Activated B cell treated with CpG ODN at 0.5 μM for 24 hours (primary cell): Measurements from ENCODE around the gene COMT. TPM values are rescaled to one million over a fixed set of nuclear protein-coding genes. Genes with fewer than 3 reads are reported as not detected.

Experiments used
- ATAC-seq: fragments of 200-7000 bp; cut with Tn5 transposase; one replicate; pipeline ENCODE4 v1.10.0; 2021; ENCODE audit warnings: low read depth, mild to moderate bottlenecking, moderate library complexity
- CTCF ChIA-PET: fragments of 350-600 bp; sonication (Branson Sonifier 250); formaldehyde crosslinking; loops from one replicate; lab custom pipeline; 2021; ENCODE audit warnings: antibody characterized with exemption; lab: Charles Lee
- POLR2A ChIA-PET: fragments of 350-600 bp; sonication (Branson Sonifier 250); formaldehyde crosslinking; loops from one replicate; lab custom pipeline; 2021; ENCODE audit warnings: antibody characterized with exemption; lab: Charles Lee
- DNase-seq: peaks from one replicate; pipeline ENCODE4 v3.0.0; 2022
- H3K27ac Mint-ChIP-seq: one replicate; pipeline ENCODE4 v1.8.0; 2020; ENCODE audit warnings: mixed read lengths
- H3K27me3 Mint-ChIP-seq: one replicate; pipeline ENCODE4 v1.8.0; 2021; ENCODE audit warnings: mixed read lengths
- H3K36me3 Mint-ChIP-seq: one replicate; pipeline ENCODE4 v1.8.0; 2021; ENCODE audit warnings: low read depth, mixed read lengths
- H3K4me1 Mint-ChIP-seq: one replicate; pipeline ENCODE4 v1.8.0; 2021; ENCODE audit warnings: mixed read lengths
- H3K4me3 Mint-ChIP-seq: one replicate; pipeline ENCODE4 v1.8.0; 2020; ENCODE audit warnings: mild to moderate bottlenecking, mixed read lengths
- H3K9me3 Mint-ChIP-seq: one replicate; pipeline ENCODE4 v1.8.0; 2020; ENCODE audit warnings: mixed read lengths
- intact Hi-C: fragments of 100-400 bp; cut with micrococcal nuclease; formaldehyde crosslinking; loops from one replicate; pipeline ENCODE4 v1.15.1; 2024
- total RNA-seq: library from RNA; stranded (reverse); gene quantifications from 2 replicates; pipeline ENCODE4 v1.2.3, GENCODE V29; 2022
- TF ChIP-seq, protein P1 (sequence below): fragments of 200-600 bp; IDR thresholded peaks from one replicate; pipeline ENCODE4 v1.8.0; 2022; ENCODE audit warnings: antibody characterized with exemption, mild to moderate bottlenecking

Gene COMT
- total RNA-seq, 1 donor from 2014 or later = 40.6 TPM

- peaks cover 11% of the 10 kb centered on the region for H3K4me1 Mint-ChIP-seq
- TF ChIP-seq, protein P1, sequence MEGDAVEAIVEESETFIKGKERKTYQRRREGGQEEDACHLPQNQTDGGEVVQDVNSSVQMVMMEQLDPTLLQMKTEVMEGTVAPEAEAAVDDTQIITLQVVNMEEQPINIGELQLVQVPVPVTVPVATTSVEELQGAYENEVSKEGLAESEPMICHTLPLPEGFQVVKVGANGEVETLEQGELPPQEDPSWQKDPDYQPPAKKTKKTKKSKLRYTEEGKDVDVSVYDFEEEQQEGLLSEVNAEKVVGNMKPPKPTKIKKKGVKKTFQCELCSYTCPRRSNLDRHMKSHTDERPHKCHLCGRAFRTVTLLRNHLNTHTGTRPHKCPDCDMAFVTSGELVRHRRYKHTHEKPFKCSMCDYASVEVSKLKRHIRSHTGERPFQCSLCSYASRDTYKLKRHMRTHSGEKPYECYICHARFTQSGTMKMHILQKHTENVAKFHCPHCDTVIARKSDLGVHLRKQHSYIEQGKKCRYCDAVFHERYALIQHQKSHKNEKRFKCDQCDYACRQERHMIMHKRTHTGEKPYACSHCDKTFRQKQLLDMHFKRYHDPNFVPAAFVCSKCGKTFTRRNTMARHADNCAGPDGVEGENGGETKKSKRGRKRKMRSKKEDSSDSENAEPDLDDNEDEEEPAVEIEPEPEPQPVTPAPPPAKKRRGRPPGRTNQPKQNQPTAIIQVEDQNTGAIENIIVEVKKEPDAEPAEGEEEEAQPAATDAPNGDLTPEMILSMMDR = no peak
- H3K27me3 Mint-ChIP-seq = no peaks in the 10 kb centered on the region
- peaks cover 26% of the 10 kb centered on the region for H3K36me3 Mint-ChIP-seq
- H3K27ac Mint-ChIP-seq = no peak overlapping the region
- no peaks in the 10 kb centered on the region for H3K9me3 Mint-ChIP-seq
- POLR2A ChIA-PET = interaction anchor here (0.7 kb wide), 1 partner anchor 15 kb away, joined by 5 read pairs; no protein-coding TSS in a partner anchor
- intact Hi-C loops = no loop called here
- no peak for DNase-seq
- no peak overlapping the region for H3K4me3 Mint-ChIP-seq
- no peak for ATAC-seq
- CTCF ChIA-PET = no interaction called here
Measured at GRCh38 chr22:19962909-19963806, 21.6 kb downstream of the COMT start.

DNA sequence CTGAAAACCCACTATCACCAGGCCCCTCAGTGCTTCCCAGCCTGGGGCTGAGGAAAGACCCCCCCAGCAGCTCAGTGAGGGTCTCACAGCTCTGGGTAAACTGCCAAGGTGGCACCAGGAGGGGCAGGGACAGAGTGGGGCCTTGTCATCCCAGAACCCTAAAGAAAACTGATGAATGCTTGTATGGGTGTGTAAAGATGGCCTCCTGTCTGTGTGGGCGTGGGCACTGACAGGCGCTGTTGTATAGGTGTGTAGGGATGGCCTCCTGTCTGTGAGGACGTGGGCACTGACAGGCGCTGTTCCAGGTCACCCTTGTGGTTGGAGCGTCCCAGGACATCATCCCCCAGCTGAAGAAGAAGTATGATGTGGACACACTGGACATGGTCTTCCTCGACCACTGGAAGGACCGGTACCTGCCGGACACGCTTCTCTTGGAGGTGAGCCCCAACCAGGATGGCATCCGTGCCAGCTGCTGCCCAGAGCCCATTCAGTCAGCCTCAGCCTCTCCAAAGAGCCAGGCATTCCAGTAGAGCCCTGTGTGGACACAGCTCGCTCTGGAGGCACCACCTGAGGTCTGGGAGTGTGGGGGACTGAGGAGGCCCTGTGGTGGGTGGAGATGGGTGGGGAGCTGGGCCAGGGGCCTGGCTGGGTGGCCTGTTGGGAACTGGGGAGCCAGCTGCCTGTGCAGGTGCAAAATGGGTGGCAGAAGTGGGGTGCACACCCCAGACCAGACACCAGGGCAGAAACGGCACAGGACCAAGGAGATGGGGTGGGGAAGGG is 22.5 kb downstream of the COMT start:
- no peak for DNase-seq
- no peaks in the 10 kb centered on the region for H3K9me3 Mint-ChIP-seq
- H3K27ac Mint-ChIP-seq = no peak overlapping the region
- TF ChIP-seq, protein P1 = no peak
- ATAC-seq = no peak
- no peaks in the 10 kb centered on the region for H3K27me3 Mint-ChIP-seq
- ChIA-PET CTCF (no interaction called here), POLR2A (no interaction called here)
- peaks cover 8% of the 10 kb centered on the region for H3K4me1 Mint-ChIP-seq
- peaks cover 31% of the 10 kb centered on the region for H3K36me3 Mint-ChIP-seq
- intact Hi-C loops = no loop called here
- no peak overlapping the region for H3K4me3 Mint-ChIP-seq

DNA sequence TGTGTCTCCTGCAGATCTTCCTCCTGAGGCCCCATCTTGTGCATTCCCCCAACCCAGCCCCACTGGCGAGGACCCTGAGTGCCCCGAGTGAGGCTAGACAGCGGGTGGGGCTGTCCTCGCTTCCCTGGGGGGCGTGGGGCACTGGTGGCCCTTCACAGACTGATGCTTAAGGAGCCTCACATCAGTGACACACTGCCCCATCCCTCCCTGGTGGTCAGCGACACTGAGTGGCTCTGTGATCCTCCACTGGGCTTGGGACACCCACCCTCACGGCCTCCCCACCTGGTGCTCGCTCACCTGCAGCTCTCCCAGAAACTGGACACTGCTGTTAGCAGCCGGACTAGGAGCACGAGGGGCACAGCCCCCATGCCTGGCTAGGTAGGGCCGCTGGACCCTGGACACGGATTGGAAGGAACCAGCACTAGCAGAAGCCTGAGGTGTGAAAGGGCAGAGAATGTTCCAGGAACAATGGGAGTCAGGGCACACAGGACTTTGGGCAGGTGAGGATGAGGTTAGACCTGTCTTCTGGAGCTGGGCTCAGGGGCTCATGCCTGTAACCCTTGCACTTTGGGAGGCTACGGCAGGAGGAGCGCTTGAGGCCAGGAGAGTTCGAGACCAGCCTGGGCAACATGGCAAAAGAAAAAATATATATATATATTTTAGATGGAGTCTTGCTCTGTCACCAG is 23.3 kb downstream of the COMT start:
- Mint-ChIP-seq H3K36me3 (peaks cover 32% of the 10 kb centered on the region), H3K27me3 (no peaks in the 10 kb centered on the region), H3K9me3 (no peaks in the 10 kb centered on the region), H3K27ac (no peak overlapping the region), H3K4me3 (no peak overlapping the region), H3K4me1 (peaks cover 4% of the 10 kb centered on the region)
- CTCF ChIA-PET = no interaction called here
- intact Hi-C loops = no loop called here
- TF ChIP-seq, protein P1 = no peak
- no peak for DNase-seq
- no peak for ATAC-seq
- POLR2A ChIA-PET = interaction anchor here (0.6 kb wide), 1 partner anchor 863 kb away, joined by 3 read pairs; no protein-coding TSS in a partner anchor

DNA sequence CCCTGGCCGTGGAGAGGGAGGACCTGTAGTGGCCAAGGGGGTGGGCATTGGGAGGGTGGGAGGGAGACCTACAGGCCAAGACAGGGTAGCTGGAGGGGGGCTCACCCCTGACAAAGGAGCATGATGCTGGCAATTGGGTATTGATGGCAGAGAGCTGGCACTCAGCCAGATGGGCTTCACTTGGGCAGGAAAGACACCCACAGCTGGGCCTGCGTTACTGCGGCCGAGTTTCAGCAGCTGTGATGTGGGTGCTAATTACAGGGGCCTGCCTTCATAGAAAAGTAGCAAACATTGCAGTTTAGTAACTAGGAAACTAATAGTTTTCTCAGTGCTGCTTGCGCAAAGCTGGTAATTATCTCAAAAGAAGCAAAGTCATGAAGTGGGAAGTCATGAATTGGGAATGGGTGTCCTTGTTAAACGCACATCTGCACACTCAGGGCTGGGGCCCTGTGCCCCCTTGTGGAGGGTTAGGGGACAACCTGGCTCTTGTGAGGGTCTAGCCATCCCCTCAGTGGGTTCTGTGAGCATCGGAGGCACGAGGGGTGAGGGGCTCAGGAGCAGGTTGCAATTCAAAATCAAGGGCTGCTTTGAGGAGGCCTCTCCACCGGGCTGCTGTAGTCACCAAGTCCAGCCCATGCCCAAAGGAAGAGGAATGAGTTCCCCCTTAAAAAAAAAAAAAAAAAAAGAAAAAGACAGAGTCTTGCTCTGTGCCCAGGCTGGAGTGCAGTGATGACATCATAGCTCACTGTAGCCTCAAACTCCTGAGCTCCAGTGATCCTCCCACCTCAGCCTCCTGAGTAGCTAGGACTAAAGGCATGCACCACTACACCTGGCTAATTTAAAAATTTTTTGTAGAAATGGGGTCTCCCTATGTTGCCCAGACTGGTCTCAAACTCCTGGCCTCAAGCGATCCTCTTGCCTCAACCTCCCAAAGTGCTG is 24.5 kb downstream of the COMT start:
- H3K27me3 Mint-ChIP-seq = no peaks in the 10 kb centered on the region
- no peaks in the 10 kb centered on the region for H3K9me3 Mint-ChIP-seq
- H3K4me3 Mint-ChIP-seq = no peak overlapping the region
- H3K27ac Mint-ChIP-seq = no peak overlapping the region
- DNase-seq (no peak), ATAC-seq (no peak)
- ChIA-PET POLR2A (interaction anchor here (0.6 kb wide), 1 partner anchor 55 kb away, joined by 5 read pairs; no protein-coding TSS in a partner anchor), CTCF (no interaction called here)
- TF ChIP-seq, protein P1 = no peak
- H3K4me1 Mint-ChIP-seq = no peaks in the 10 kb centered on the region
- peaks cover 32% of the 10 kb centered on the region for H3K36me3 Mint-ChIP-seq
- intact Hi-C loops = no loop called here
